Loucy (cell line): ENCODE measurements around the gene ZFHX2.

Experiments
- H2AFZ ChIP-seq: fragments of 200-600 bp; sonication (generic); 2 replicates; pipeline ENCODE4 v1.6.0; 2016; ENCODE audit warnings: antibody characterized with exemption, mild to moderate bottlenecking, low read length, moderate library complexity
- H3F3A ChIP-seq: fragments of 200-600 bp; 2 replicates; pipeline ENCODE4 v1.6.0; 2016; ENCODE audit warnings: antibody characterized with exemption, low read depth, mild to moderate bottlenecking
- H3K27me3 ChIP-seq: fragments of 200-600 bp; sonication (generic); 2 replicates; pipeline ENCODE4 v1.6.1; 2014; ENCODE audit warnings: low read length, mild to moderate bottlenecking; ENCODE audit not compliant: insufficient read depth, poor library complexity, severe bottlenecking
- H3K36me3 ChIP-seq: fragments of 200-600 bp; sonication (generic); 2 replicates; pipeline ENCODE4 v1.6.1; 2016; ENCODE audit warnings: low read length; ENCODE audit not compliant: insufficient read depth
- H3K4me1 ChIP-seq: fragments of 200-600 bp; sonication (generic); 2 replicates; pipeline ENCODE4 v1.5.1; 2014; ENCODE audit warnings: low read length, mild to moderate bottlenecking; ENCODE audit not compliant: insufficient read depth, poor library complexity, severe bottlenecking
- H3K4me2 ChIP-seq: fragments of 200-600 bp; sonication (generic); 2 replicates; pipeline ENCODE4 v1.6.0; 2014; ENCODE audit warnings: antibody characterized with exemption, low read length, low read depth, mild to moderate bottlenecking; ENCODE audit not compliant: poor library complexity, severe bottlenecking
- H3K4me3 ChIP-seq: fragments of 200-600 bp; sonication (generic); 2 replicates; pipeline ENCODE4 v1.5.1; 2014; ENCODE audit warnings: low read length, mild to moderate bottlenecking, mixed read lengths; ENCODE audit not compliant: poor library complexity, severe bottlenecking
- H3K79me2 ChIP-seq: fragments of 200-600 bp; sonication (generic); 2 replicates; pipeline ENCODE4 v1.6.1; 2014; ENCODE audit warnings: low read length; ENCODE audit not compliant: insufficient read depth
- H3K9ac ChIP-seq: fragments of 200-600 bp; sonication (generic); 2 replicates; pipeline ENCODE4 v1.6.0; 2014; ENCODE audit warnings: mild to moderate bottlenecking, low read depth, low read length, moderate library complexity; ENCODE audit not compliant: poor library complexity, severe bottlenecking
- H3K9me2 ChIP-seq: fragments of 200-600 bp; sonication (generic); replicated peaks from 2 replicates; pipeline ENCODE4 v1.6.1; 2016; ENCODE audit warnings: low read depth, low read length, mixed read lengths
- H3K9me3 ChIP-seq: fragments of 200-600 bp; sonication (generic); 2 replicates; pipeline ENCODE4 v1.6.1; 2014; ENCODE audit warnings: mild to moderate bottlenecking, antibody characterized with exemption, low read length, low read depth; ENCODE audit not compliant: insufficient read depth
- H4K20me1 ChIP-seq: fragments of 200-600 bp; sonication (generic); 2 replicates; pipeline ENCODE4 v1.6.0; 2014; ENCODE audit warnings: antibody characterized with exemption, low read length, mild to moderate bottlenecking; ENCODE audit not compliant: insufficient read depth, poor library complexity, severe bottlenecking
- CTCF ChIP-seq: fragments of 200-600 bp; sonication (generic); conservative IDR thresholded peaks from 2 replicates; pipeline ENCODE4 v1.5.1; 2014; ENCODE audit warnings: mild to moderate bottlenecking, antibody characterized with exemption, low read length
- EZH2phosphoT487 ChIP-seq: fragments of 200-600 bp; IDR thresholded peaks from 2 replicates; pipeline ENCODE4 v1.6.1; 2018; ENCODE audit warnings: antibody characterized with exemption, mild to moderate bottlenecking, moderate library complexity, borderline replicate concordance

ZFHX2 gene

GRCh38 chr14:23568021-23568599 is 16.5 kb upstream of the ZFHX2 start:
- no peaks in the 10 kb centered on the region for H3K27me3 ChIP-seq
- H3K9me3 ChIP-seq, result no peaks in the 10 kb centered on the region
- peaks cover 36% of the 10 kb centered on the region for H3K4me1 ChIP-seq
- H3K9me2 ChIP-seq, result no peaks in the 10 kb centered on the region
- peaks cover 8% of the 10 kb centered on the region; the same call in 1 of the 2 replicates for H3F3A ChIP-seq
- no peak overlapping the region for H2AFZ ChIP-seq
- TF ChIP-seq CTCF, result no peak
- no peak for TF ChIP-seq EZH2phosphoT487
- H3K9ac ChIP-seq, result peak overlapping the region; percentile 83
- H4K20me1 ChIP-seq, result peaks cover 15% of the 10 kb centered on the region
- peak overlapping the region; percentile 90 for H3K4me2 ChIP-seq
- peaks cover 15% of the 10 kb centered on the region; the same call in 1 of the 2 replicates for H3K36me3 ChIP-seq
- H3K79me2 ChIP-seq, result peaks cover 25% of the 10 kb centered on the region
- H3K4me3 ChIP-seq, result peak overlapping the region; percentile 92

GRCh38 chr14:23567186-23568020 is 15.8 kb upstream of the ZFHX2 start, which contains the start of gene AP1G2:
TSS of gene AP1G2 (minus strand) at chr14:23567791. CDS start at chr14:23567314, 477 bp downstream.
- Histone ChIP-seq H3K79me2 (peaks cover 25% of the 10 kb centered on the region), H3K4me2 (peak within 1 kb of the TSS; percentile 90), H3K4me1 (peaks cover 29% of the 10 kb centered on the region), H3K4me3 (peak within 1 kb of the TSS; percentile 92), H2AFZ (peak within 1 kb of the TSS; percentile 79), H4K20me1 (peaks cover 18% of the 10 kb centered on the region), H3K9me3 (no peaks in the 10 kb centered on the region), H3F3A (peaks cover 8% of the 10 kb centered on the region; the same call in 1 of the 2 replicates), H3K27me3 (no peaks in the 10 kb centered on the region), H3K36me3 (peaks cover 16% of the 10 kb centered on the region; the same call in 1 of the 2 replicates), H3K9ac (peak within 1 kb of the TSS; percentile 83), H3K9me2 (no peaks in the 10 kb centered on the region)
- TF ChIP-seq CTCF, result no peak
- no peak for TF ChIP-seq EZH2phosphoT487

GRCh38 chr14:23566778-23567185 is 15.2 kb upstream of the ZFHX2 start:
- H3F3A ChIP-seq, result peaks cover 8% of the 10 kb centered on the region; the same call in 1 of the 2 replicates
- H3K4me1 ChIP-seq, result peaks cover 24% of the 10 kb centered on the region
- H3K36me3 ChIP-seq, result peaks cover 23% of the 10 kb centered on the region; the same call in 1 of the 2 replicates
- peak overlapping the region; percentile 92 for H3K4me3 ChIP-seq
- H3K4me2 ChIP-seq, result peak overlapping the region; percentile 90
- H3K79me2 ChIP-seq, result peaks cover 25% of the 10 kb centered on the region
- no peaks in the 10 kb centered on the region for H3K9me2 ChIP-seq
- H3K27me3 ChIP-seq, result no peaks in the 10 kb centered on the region
- peak overlapping the region; percentile 83 for H3K9ac ChIP-seq
- peak overlapping the region; percentile 79; the same call in 1 of the 2 replicates for H2AFZ ChIP-seq
- no peaks in the 10 kb centered on the region for H3K9me3 ChIP-seq
- TF ChIP-seq CTCF (0 out of 2 replicates have a peak, but pooled peaks have one; percentile 15), EZH2phosphoT487 (no peak)
- H4K20me1 ChIP-seq, result peaks cover 19% of the 10 kb centered on the region
